Cardiac muscle cell (in vitro differentiated cells and primary cell): ENCODE data around the gene SERTM1. TPM values are rescaled to one million over a fixed set of nuclear protein-coding genes. Genes with fewer than 3 reads are reported as not detected.
A peak's percentile ranks its signal among the peaks of the same experiment; 100 is the strongest.

Experiments used
- DNase-seq, 2 donors: peaks; one replicate each; pipeline versions ENCODE4 v3.0.0 to v3.0.0-alpha.2; 2010 to 2017; ENCODE audit warnings: low read depth in 1 of 2, low spot score in 1 of 2
- H3K27ac ChIP-seq: fragments of 200-600 bp; sonication (generic); 2 replicates; pipeline ENCODE4 v1.5.1; 2016
- H3K27me3 ChIP-seq: fragments of 200-600 bp; sonication (generic); 2 replicates; pipeline ENCODE4 v1.6.0; 2016; ENCODE audit warnings: control low read depth
- H3K36me3 ChIP-seq: fragments of 200-600 bp; sonication (generic); 2 replicates; pipeline ENCODE4 v1.5.1; 2016; ENCODE audit warnings: control low read depth
- H3K4me1 ChIP-seq: fragments of 200-600 bp; sonication (generic); 2 replicates; pipeline ENCODE4 v1.8.1; 2017; ENCODE audit warnings: low read depth, mild to moderate bottlenecking, mixed run types
- H3K4me3 ChIP-seq: fragments of 200-600 bp; sonication (generic); 2 replicates; pipeline ENCODE4 v1.5.1; 2016; ENCODE audit warnings: mild to moderate bottlenecking
- H3K9me3 ChIP-seq: fragments of 200-600 bp; sonication (generic); 2 replicates; pipeline ENCODE4 v1.5.1; 2017; ENCODE audit warnings: low read depth, mild to moderate bottlenecking, control low read depth
- polyA plus RNA-seq: library from polyadenylated mRNA; unstranded; fragments of >200 nt; fragmentation: Nextera tagmentation; extraction: Ambion mirVana; gene quantifications from 2 replicates; pipeline ENCODE4 v1.2.1, GENCODE V29; 2016
- total RNA-seq: library from RNA; depleted of rRNA; stranded (reverse); fragments of >200 nt; gene quantifications from 2 replicates; pipeline ENCODE4 v1.2.3, GENCODE V29; 2016
- TF ChIP-seq, protein P1 (sequence below): IDR thresholded peaks from 2 replicates; pipeline ENCODE4 v1.5.1; 2012; ENCODE audit warnings: low read depth, mild to moderate bottlenecking, low read length

The SERTM1 gene
- total and polyA plus RNA-seq, 2 experiments from 2014 or later, result 0.12 to 0.78 TPM

- Histone ChIP-seq H3K27ac (no peak overlapping the region), H3K36me3 (no peaks in the 10 kb centered on the region), H3K27me3 (no peaks in the 10 kb centered on the region), H3K4me3 (no peak overlapping the region), H3K4me1 (no peaks in the 10 kb centered on the region), H3K9me3 (no peaks in the 10 kb centered on the region)
- DNase-seq, result peak in 1 of 2 donors; percentile 47
- TF ChIP-seq, protein P1, sequence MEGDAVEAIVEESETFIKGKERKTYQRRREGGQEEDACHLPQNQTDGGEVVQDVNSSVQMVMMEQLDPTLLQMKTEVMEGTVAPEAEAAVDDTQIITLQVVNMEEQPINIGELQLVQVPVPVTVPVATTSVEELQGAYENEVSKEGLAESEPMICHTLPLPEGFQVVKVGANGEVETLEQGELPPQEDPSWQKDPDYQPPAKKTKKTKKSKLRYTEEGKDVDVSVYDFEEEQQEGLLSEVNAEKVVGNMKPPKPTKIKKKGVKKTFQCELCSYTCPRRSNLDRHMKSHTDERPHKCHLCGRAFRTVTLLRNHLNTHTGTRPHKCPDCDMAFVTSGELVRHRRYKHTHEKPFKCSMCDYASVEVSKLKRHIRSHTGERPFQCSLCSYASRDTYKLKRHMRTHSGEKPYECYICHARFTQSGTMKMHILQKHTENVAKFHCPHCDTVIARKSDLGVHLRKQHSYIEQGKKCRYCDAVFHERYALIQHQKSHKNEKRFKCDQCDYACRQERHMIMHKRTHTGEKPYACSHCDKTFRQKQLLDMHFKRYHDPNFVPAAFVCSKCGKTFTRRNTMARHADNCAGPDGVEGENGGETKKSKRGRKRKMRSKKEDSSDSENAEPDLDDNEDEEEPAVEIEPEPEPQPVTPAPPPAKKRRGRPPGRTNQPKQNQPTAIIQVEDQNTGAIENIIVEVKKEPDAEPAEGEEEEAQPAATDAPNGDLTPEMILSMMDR, result no peak
Observed at GRCh38 chr13:36717966-36718545, 44.2 kb downstream of the SERTM1 start.

DNA sequence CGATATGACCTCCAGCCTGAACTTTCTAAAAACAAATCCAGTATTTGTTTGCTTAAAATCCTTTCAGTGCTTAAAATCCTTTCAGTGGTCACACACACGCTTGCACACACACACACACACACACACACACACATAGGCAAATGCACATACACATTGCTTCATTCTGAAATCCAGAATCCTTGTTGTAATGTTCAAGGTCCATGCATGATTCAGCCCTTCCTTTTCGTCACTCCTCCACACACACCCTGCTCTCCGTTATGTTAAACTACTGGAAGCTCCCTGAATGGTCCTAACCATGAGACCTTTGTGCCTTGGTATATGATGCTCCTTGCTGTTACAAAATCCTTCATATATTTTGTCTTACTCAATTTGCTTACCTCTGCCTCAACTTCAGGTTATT, 44.9 kb downstream of the SERTM1 start:
- TF ChIP-seq, protein P1, result no peak
- Histone ChIP-seq H3K27ac (no peak overlapping the region), H3K4me3 (no peak overlapping the region), H3K36me3 (no peaks in the 10 kb centered on the region), H3K9me3 (no peaks in the 10 kb centered on the region), H3K4me1 (no peaks in the 10 kb centered on the region), H3K27me3 (no peaks in the 10 kb centered on the region)
- DNase-seq, result peak in 1 of 2 donors; percentile 64

DNA sequence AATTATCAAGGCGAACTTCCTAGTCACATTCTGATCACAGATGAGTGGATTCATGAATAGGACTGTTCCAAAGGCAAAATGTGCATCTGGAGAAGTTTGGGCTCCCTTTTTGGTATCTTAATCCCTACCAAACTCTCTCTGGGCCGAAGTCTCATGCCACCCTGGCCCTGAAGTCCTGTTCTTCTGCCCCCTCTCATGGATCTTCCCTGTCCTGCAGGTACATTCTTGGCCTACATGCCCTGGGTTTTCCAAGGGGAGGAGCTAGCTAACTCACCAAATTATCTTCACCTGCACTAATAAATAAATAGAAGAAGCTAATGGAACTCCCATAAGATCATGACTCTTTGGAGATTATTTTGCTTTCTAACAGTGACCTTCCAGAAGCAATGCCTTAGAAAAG, 50.3 kb downstream of the SERTM1 start:
- H3K4me1 ChIP-seq, result no peaks in the 10 kb centered on the region
- H3K9me3 ChIP-seq, result no peaks in the 10 kb centered on the region
- no peak overlapping the region for H3K27ac ChIP-seq
- H3K27me3 ChIP-seq, result no peaks in the 10 kb centered on the region
- DNase-seq, result no peak
- no peak overlapping the region for H3K4me3 ChIP-seq
- TF ChIP-seq, protein P1, result no peak
- no peaks in the 10 kb centered on the region for H3K36me3 ChIP-seq

- TF ChIP-seq, protein P1, result no peak
- Histone ChIP-seq H3K27ac (no peak overlapping the region), H3K36me3 (no peaks in the 10 kb centered on the region), H3K27me3 (no peaks in the 10 kb centered on the region), H3K4me1 (no peaks in the 10 kb centered on the region), H3K9me3 (no peaks in the 10 kb centered on the region), H3K4me3 (no peak overlapping the region)
- no peak for DNase-seq
Observed at GRCh38 chr13:36725936-36726335, 52.1 kb downstream of the SERTM1 start.

GRCh38 chr13:36728006-36728405, 54.2 kb downstream of the SERTM1 start:
- DNase-seq, result no peak
- TF ChIP-seq, protein P1, result no peak
- no peaks in the 10 kb centered on the region for H3K27me3 ChIP-seq

More at GRCh38 chr13:36728006-36728405, 54.2 kb downstream of the SERTM1 start:
- Histone ChIP-seq H3K4me3 (no peak overlapping the region), H3K36me3 (no peaks in the 10 kb centered on the region), H3K4me1 (no peaks in the 10 kb centered on the region), H3K27ac (no peak overlapping the region), H3K9me3 (no peaks in the 10 kb centered on the region)
